A172 (cell line): Measurements from ENCODE around the gene CBR1. TPM values are rescaled to one million over a fixed set of nuclear protein-coding genes. Genes with fewer than 3 reads are reported as not detected.

Source experiments
- DNase-seq: peaks from one replicate; pipeline ENCODE4 v3.0.0-alpha.2; 2015; ENCODE audit warnings: low spot score
- total RNA-seq: library from RNA; depleted of rRNA; stranded (reverse); fragments of >200 nt; shearing (Covaris generic); gene quantifications from 2 replicates; pipeline ENCODE4 v1.2.3, GENCODE V29; 2014; rRNA removed

The CBR1 gene
- total RNA-seq, 1 experiment from 2014 or later = 219 TPM

DNA sequence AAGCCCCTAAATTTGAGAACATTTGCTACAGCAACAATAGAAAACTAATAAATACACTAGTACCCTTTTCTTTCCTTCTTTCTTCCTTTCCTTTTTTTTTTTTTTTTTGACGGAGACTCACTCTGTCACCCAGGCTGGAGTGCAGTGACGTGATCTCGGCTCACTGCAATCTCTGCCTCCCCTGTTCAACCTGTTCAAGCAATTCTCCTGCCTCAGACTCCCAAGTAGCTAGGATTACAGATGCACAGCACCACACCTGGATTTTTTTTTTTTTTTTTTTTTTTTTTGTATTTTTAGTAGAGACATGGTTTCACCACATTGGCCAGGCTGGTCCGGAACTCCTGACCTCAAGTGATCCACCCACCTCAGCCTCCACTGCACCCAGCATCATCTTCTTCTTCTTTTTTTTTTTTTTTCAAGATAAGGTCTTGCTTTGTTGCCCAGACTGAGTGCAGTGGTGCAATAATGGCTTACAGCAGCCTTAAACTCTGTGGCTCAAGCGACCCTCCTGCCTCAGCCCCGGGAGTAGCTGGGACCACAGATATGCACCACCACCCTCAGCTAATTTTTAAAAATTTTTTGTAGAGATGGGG lies 45.4 kb downstream of the CBR1 start:
- DNase-seq = no peak

DNA sequence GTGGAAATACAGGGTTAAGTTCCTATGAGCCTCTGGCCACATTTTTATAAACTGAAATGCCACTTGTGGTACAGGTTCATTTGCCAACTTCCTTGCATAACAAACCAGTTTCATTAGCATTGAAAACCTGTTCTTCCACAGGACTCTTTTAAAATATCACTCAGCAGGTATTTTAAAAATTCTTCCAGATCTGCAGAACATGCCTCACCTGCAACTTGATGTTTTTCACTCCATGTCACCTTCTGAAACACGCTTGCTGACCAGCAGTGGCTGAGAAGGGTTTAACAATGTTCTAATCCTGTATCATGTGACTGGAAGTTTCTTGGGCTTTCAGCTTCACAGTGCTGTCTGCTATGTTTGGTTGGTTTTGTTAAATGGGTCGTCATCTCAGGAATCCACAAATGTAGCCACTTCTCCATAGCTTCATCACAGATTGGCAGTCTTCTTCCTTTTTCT lies 47.5 kb downstream of the CBR1 start:
- DNase-seq = no peak

DNA sequence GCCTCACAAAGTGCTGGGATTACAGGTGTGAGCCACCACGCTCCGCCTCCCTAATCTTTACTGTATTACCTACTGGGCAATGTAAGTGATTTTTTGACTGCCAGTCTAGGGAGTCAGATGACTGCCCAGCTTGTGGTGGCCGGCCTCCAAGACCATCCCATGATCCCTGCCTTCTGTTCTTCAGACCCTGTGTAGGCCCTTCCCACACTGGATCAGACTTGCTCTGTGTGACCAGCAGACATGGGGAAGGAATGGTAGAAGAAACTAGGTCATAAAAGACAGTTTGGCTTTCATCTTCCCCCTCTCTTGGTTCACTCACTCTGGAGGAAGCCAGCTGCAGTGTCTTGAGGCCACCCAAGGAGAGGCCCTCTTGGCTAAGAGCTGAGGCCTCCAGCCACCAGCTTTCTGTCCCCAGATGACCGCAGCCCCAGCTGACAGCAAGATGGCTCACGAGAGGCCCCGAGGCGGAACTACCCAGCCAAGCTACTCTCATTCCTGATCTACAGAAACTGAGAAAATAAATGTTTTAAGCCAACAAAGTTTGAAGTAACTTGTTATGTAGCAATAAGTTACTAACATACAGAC lies 50.6 kb downstream of the CBR1 start:
- DNase-seq = no peak

Other genes with a start within 250 kb of the CBR1 start
- 22.7 and 34.0 TPM in 2 replicates for gene SETD4, start 9.5 kb upstream of the CBR1 start, total RNA-seq
- gene CBR3, start 65.1 kb downstream of the CBR1 start, total RNA-seq = 28.5 and 31.7 TPM in 2 replicates
- 14.9 and 16.4 TPM in 2 replicates for gene DOP1B, start 86.8 kb downstream of the CBR1 start, total RNA-seq